ENCODE results near the gene C1orf174.

The C1orf174 gene

GRCh38 chr1:3893190-3893589 lies 6.9 kb downstream of the C1orf174 start:
- TF ChIP-seq ESRRG (CRISPR knock-in tag; IDR thresholded peaks at IDR 0.05) (no peak), TCF4 (CRISPR knock-in tag; IDR thresholded peaks at IDR 0.05; ENCODE audit: borderline replicate concordance) (no peak), OSR1 (CRISPR knock-in tag; IDR thresholded peaks at IDR 0.05) (no peak), PPARA (CRISPR knock-in tag; IDR thresholded peaks at IDR 0.05; ENCODE audit: borderline replicate concordance) (no peak), TSHZ2 (CRISPR knock-in tag; IDR thresholded peaks at IDR 0.05) (no peak), ZFP30 (CRISPR knock-in tag; IDR thresholded peaks at IDR 0.05) (no peak), ZNF8 (CRISPR knock-in tag; IDR thresholded peaks at IDR 0.05) (no peak), PATZ1 (CRISPR knock-in tag; IDR thresholded peaks at IDR 0.05; ENCODE audit: borderline replicate concordance) (no peak), GLIS3 (CRISPR knock-in tag; IDR thresholded peaks at IDR 0.05) (no peak), TOX (CRISPR knock-in tag; IDR thresholded peaks at IDR 0.05; ENCODE audit: borderline replicate concordance) (no peak), CSDC2 (CRISPR knock-in tag; IDR thresholded peaks at IDR 0.05) (no peak), BACH2 (CRISPR knock-in tag; IDR thresholded peaks at IDR 0.05; ENCODE audit: borderline replicate concordance) (no peak), ARNTL (CRISPR knock-in tag; IDR thresholded peaks at IDR 0.05; ENCODE audit: borderline replicate concordance, low read depth) (no peak), CSRNP3 (CRISPR knock-in tag; IDR thresholded peaks at IDR 0.05) (no peak), POU6F1 (CRISPR knock-in tag; IDR thresholded peaks at IDR 0.05; ENCODE audit: borderline replicate concordance, low read depth) (no peak), ZC3H10 (CRISPR knock-in tag; IDR thresholded peaks at IDR 0.05) (no peak), ZNF565 (CRISPR knock-in tag; conservative IDR thresholded peaks at IDR 0.05; ENCODE audit: low read depth) (no peak), RARB (CRISPR knock-in tag; IDR thresholded peaks at IDR 0.05) (no peak), CREB5 (CRISPR knock-in tag; IDR thresholded peaks at IDR 0.05; ENCODE audit: low read depth) (no peak)
- ATAC-seq: no peak

GRCh38 chr1:3892748-3893147 lies 7.3 kb downstream of the C1orf174 start:
- no peak for ATAC-seq
- TF ChIP-seq PPARA (CRISPR knock-in tag; IDR thresholded peaks at IDR 0.05; ENCODE audit: borderline replicate concordance) (no peak), BACH2 (CRISPR knock-in tag; IDR thresholded peaks at IDR 0.05; ENCODE audit: borderline replicate concordance) (no peak), OSR1 (CRISPR knock-in tag; IDR thresholded peaks at IDR 0.05) (no peak), ZNF565 (CRISPR knock-in tag; conservative IDR thresholded peaks at IDR 0.05; ENCODE audit: low read depth) (no peak), ISL1 (CRISPR knock-in tag; IDR thresholded peaks at IDR 0.05) (no peak), ZNF8 (CRISPR knock-in tag; IDR thresholded peaks at IDR 0.05) (no peak), ESRRG (CRISPR knock-in tag; IDR thresholded peaks at IDR 0.05) (no peak), CSDC2 (CRISPR knock-in tag; IDR thresholded peaks at IDR 0.05) (no peak)

GRCh38 chr1:3891329-3891865 lies 8.7 kb downstream of the C1orf174 start:
- ATAC-seq: no peak
- TF ChIP-seq ZNF8 (CRISPR knock-in tag; IDR thresholded peaks at IDR 0.05): no peak
- no peak for TF ChIP-seq RARB (CRISPR knock-in tag; IDR thresholded peaks at IDR 0.05)
- no peak for TF ChIP-seq POU6F1 (CRISPR knock-in tag; IDR thresholded peaks at IDR 0.05; ENCODE audit: borderline replicate concordance, low read depth)
- TF ChIP-seq ZNF565 (CRISPR knock-in tag; conservative IDR thresholded peaks at IDR 0.05; ENCODE audit: low read depth): no peak
- TF ChIP-seq CREB5 (CRISPR knock-in tag; IDR thresholded peaks at IDR 0.05; ENCODE audit: low read depth): no peak
- TF ChIP-seq ARNTL (CRISPR knock-in tag; IDR thresholded peaks at IDR 0.05; ENCODE audit: borderline replicate concordance, low read depth): no peak
- no peak for TF ChIP-seq BACH2 (CRISPR knock-in tag; IDR thresholded peaks at IDR 0.05; ENCODE audit: borderline replicate concordance)
- TF ChIP-seq CSDC2 (CRISPR knock-in tag; IDR thresholded peaks at IDR 0.05): no peak
- TF ChIP-seq CSRNP3 (CRISPR knock-in tag; IDR thresholded peaks at IDR 0.05): no peak
